H9 (cell line): ENCODE measurements around the gene GAREM1. TPM values are rescaled to one million over a fixed set of nuclear protein-coding genes. Genes with fewer than 3 reads are reported as not detected.

ENCODE experiments used
- DNase-seq: peaks from one replicate; pipeline ENCODE4 v3.0.0-alpha.2; 2017
- H2AFZ ChIP-seq: one replicate; pipeline ENCODE4 v1.6.1; 2013; ENCODE audit warnings: mild to moderate bottlenecking, low read length, control low read depth, moderate library complexity
- H2AK5ac ChIP-seq: 2 replicates; pipeline ENCODE4 v1.6.1; 2013; ENCODE audit warnings: low read length, control low read depth, mixed read lengths; ENCODE audit not compliant: insufficient read length
- H2BK120ac ChIP-seq: one replicate; pipeline ENCODE4 v1.6.1; 2013; ENCODE audit warnings: low read depth, mild to moderate bottlenecking, low read length, control low read depth, inconsistent platforms; ENCODE audit not compliant: poor library complexity, severe bottlenecking
- H2BK12ac ChIP-seq: 2 replicates; pipeline ENCODE4 v1.6.1; 2013; ENCODE audit warnings: low read length, control low read depth, mixed read lengths, low read depth; ENCODE audit not compliant: insufficient read length
- H2BK15ac ChIP-seq: 2 replicates; pipeline ENCODE4 v1.6.1; 2013; ENCODE audit warnings: low read depth, low read length, control low read depth
- H2BK20ac ChIP-seq: one replicate; pipeline ENCODE4 v1.6.1; 2013; ENCODE audit warnings: low read depth, mild to moderate bottlenecking, low read length, control low read depth, inconsistent platforms; ENCODE audit not compliant: poor library complexity, severe bottlenecking
- H2BK5ac ChIP-seq: 2 replicates; pipeline ENCODE4 v1.6.1; 2013; ENCODE audit warnings: low read length, control low read depth, mixed read lengths; ENCODE audit not compliant: insufficient read length
- H3K14ac ChIP-seq: 2 replicates; pipeline ENCODE4 v1.6.1; 2013; ENCODE audit warnings: low read length, control low read depth; ENCODE audit not compliant: insufficient read depth
- H3K18ac ChIP-seq: 2 replicates; pipeline ENCODE4 v1.6.1; 2013; ENCODE audit warnings: low read depth, mild to moderate bottlenecking, mixed read lengths, low read length, control low read depth; ENCODE audit not compliant: insufficient read length
- H3K23ac ChIP-seq: 2 replicates; pipeline ENCODE4 v1.6.1; 2013; ENCODE audit warnings: low read length, control low read depth, mixed read lengths, low read depth; ENCODE audit not compliant: insufficient read length
- H3K23me2 ChIP-seq: 2 replicates; pipeline ENCODE4 v1.6.1; 2013; ENCODE audit warnings: low read depth, mild to moderate bottlenecking, mixed read lengths, low read length, control low read depth; ENCODE audit not compliant: insufficient read length, poor library complexity, severe bottlenecking
- H3K27ac ChIP-seq: 2 replicates; pipeline ENCODE4 v1.5.1; 2013; ENCODE audit warnings: low read length, control low read depth, mixed read lengths, low read depth; ENCODE audit not compliant: insufficient read length
- H3K27me3 ChIP-seq: 2 replicates; pipeline ENCODE4 v1.6.1; 2013; ENCODE audit warnings: low read length, control low read depth, inconsistent platforms; ENCODE audit not compliant: insufficient read depth
- H3K4ac ChIP-seq: 2 replicates; pipeline ENCODE4 v1.6.1; 2013; ENCODE audit warnings: low read depth, mild to moderate bottlenecking, control low read depth, inconsistent platforms, low read length, moderate library complexity
- H3K4me1 ChIP-seq: 2 replicates; pipeline ENCODE4 v1.6.1; 2013; ENCODE audit warnings: low read length, control low read depth, inconsistent platforms; ENCODE audit not compliant: insufficient read depth
- H3K4me2 ChIP-seq: 2 replicates; pipeline ENCODE4 v1.6.1; 2013; ENCODE audit warnings: low read length, control low read depth, mixed read lengths; ENCODE audit not compliant: insufficient read length, insufficient read depth
- H3K56ac ChIP-seq: 2 replicates; pipeline ENCODE4 v1.6.1; 2013; ENCODE audit warnings: low read depth, mild to moderate bottlenecking, mixed read lengths, low read length, control low read depth; ENCODE audit not compliant: insufficient read length
- H3K79me1 ChIP-seq: 2 replicates; pipeline ENCODE4 v1.6.1; 2013; ENCODE audit warnings: low read depth, mild to moderate bottlenecking, moderate library complexity, low read length, control low read depth, inconsistent platforms; ENCODE audit not compliant: insufficient read depth, poor library complexity, severe bottlenecking
- H3K79me2 ChIP-seq: 2 replicates; pipeline ENCODE4 v1.6.1; 2013; ENCODE audit warnings: low read length, control low read depth, inconsistent platforms; ENCODE audit not compliant: insufficient read depth
- H3K9ac ChIP-seq: 2 replicates; pipeline ENCODE4 v1.6.1; 2013; ENCODE audit warnings: low read length, control low read depth, mixed read lengths; ENCODE audit not compliant: insufficient read length; ENCODE audit errors: extremely low read depth
- H3K9me3 ChIP-seq: one replicate; pipeline ENCODE4 v1.6.1; 2013; ENCODE audit warnings: low read depth, low read length, inconsistent platforms; ENCODE audit not compliant: control insufficient read depth
- H3T11ph ChIP-seq: one replicate; pipeline ENCODE4 v1.6.1; 2013; ENCODE audit warnings: mild to moderate bottlenecking, low read length, control low read depth, inconsistent platforms
- H4K20me1 ChIP-seq: one replicate; pipeline ENCODE4 v1.6.1; 2013; ENCODE audit not compliant: control insufficient read depth, insufficient read length, insufficient read depth
- H4K5ac ChIP-seq: 2 replicates; pipeline ENCODE4 v1.6.1; 2013; ENCODE audit warnings: low read depth, mild to moderate bottlenecking, mixed read lengths, low read length, control low read depth; ENCODE audit not compliant: insufficient read length
- H4K8ac ChIP-seq: replicated peaks from 2 replicates; pipeline ENCODE4 v1.6.1; 2013; ENCODE audit warnings: low read length, control low read depth, mixed read lengths, low read depth; ENCODE audit not compliant: insufficient read length
- H4K91ac ChIP-seq: 2 replicates; pipeline ENCODE4 v1.6.1; 2013; ENCODE audit warnings: low read depth, mild to moderate bottlenecking, moderate library complexity, mixed read lengths, low read length, control low read depth; ENCODE audit not compliant: insufficient read length
- H3K27ac Mint-ChIP-seq, 3 experiments: 2 replicates in 2 of 3; 3 replicates in 1 of 3; pipeline ENCODE4 v1.8.0; 2020 to 2021; ENCODE audit warnings: mixed read lengths in 3 of 3, mild to moderate bottlenecking in 1 of 3, moderate library complexity in 1 of 3
- H3K27me3 Mint-ChIP-seq: 2 replicates; pipeline ENCODE4 v1.8.0; 2021; ENCODE audit warnings: low read depth, mild to moderate bottlenecking, moderate library complexity, mixed read lengths
- H3K36me3 Mint-ChIP-seq, 3 experiments: 2 replicates in 2 of 3; 3 replicates in 1 of 3; pipeline ENCODE4 v1.8.0; 2020 to 2021; ENCODE audit warnings: low read depth in 3 of 3, mixed read lengths in 3 of 3; ENCODE audit not compliant: insufficient read depth in 1 of 3
- H3K4me1 Mint-ChIP-seq, 2 experiments: 2 replicates each; pipeline ENCODE4 v1.8.0; 2020; ENCODE audit warnings: mixed read lengths in 2 of 2
- H3K4me3 Mint-ChIP-seq, 2 experiments: 2 replicates in 1 of 2; 3 replicates in 1 of 2; pipeline ENCODE4 v1.8.0; 2020 to 2021; ENCODE audit warnings: mild to moderate bottlenecking in 2 of 2, mixed read lengths in 2 of 2, moderate library complexity in 1 of 2
- H3K9me3 Mint-ChIP-seq, 2 experiments: 2 replicates in 1 of 2; 3 replicates in 1 of 2; pipeline ENCODE4 v1.8.0; 2020; ENCODE audit warnings: mild to moderate bottlenecking in 2 of 2, mixed read lengths in 2 of 2, moderate library complexity in 1 of 2
- CTCF ChIP-seq: fragments of 200-600 bp; sonication (generic); conservative IDR thresholded peaks from 3 replicates; pipeline ENCODE4 v1.8.0; 2021; ENCODE audit warnings: antibody characterized with exemption, mild to moderate bottlenecking
- WGBS: extraction: QIAGEN DNeasy Blood & Tissue Kit; methylation state at CpG from one replicate; pipeline ENCODE4 v1.1.7; 2013; ENCODE audit warnings: missing lambda C conversion rate, low lambda C conversion rate, mixed read lengths; ENCODE audit not compliant: insufficient read length; ENCODE audit errors: extremely low coverage; 5-methylcytosine and 5-hydroxymethylcytosine counted together
- total RNA-seq: library from RNA; stranded (reverse); gene quantifications from 2 replicates; pipeline ENCODE4 v1.2.1, GENCODE V29; 2021

The GAREM1 gene
- total RNA-seq, 1 experiment from 2014 or later: 4.4 TPM

DNA sequence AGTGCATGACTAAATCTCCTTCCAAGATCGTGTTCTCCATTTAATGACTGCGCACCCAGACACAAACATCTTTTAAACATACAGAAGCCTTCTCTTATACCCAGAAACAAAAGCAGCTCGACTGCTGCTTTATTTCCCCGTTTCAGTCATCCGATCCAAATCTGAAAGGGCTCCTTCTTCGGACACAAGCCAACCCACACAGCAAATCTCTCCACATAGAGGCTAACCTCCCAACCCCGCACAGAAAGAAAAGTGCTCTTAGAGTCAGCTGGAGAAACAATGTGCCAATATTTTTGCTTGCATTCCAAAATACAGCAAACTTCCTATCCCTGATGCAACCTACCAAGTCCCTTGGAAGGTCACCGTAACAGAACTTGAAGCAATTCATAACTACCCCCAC, 29.1 kb downstream of the GAREM1 start:
- Histone ChIP-seq H3T11ph (no peak overlapping the region), H2AFZ (no peak overlapping the region), H3K4me2 (no peak overlapping the region), H2BK5ac (no peak overlapping the region), H3K9me3 (no peaks in the 10 kb centered on the region), H4K20me1 (no peaks in the 10 kb centered on the region), H3K9ac (no peak overlapping the region), H2AK5ac (no peak overlapping the region), H2BK15ac (no peak overlapping the region), H4K91ac (no peak overlapping the region), H2BK20ac (no peak overlapping the region), H3K23ac (no peak overlapping the region), H3K27me3 (no peaks in the 10 kb centered on the region), H3K23me2 (no peaks in the 10 kb centered on the region), H2BK120ac (no peak overlapping the region), H4K8ac (no peak overlapping the region), H3K18ac (no peak overlapping the region), H3K79me2 (no peaks in the 10 kb centered on the region), H3K4me1 (no peaks in the 10 kb centered on the region), H2BK12ac (no peak overlapping the region), H3K56ac (no peak overlapping the region), H4K5ac (no peak overlapping the region), H3K27ac (no peak overlapping the region), H3K14ac (no peak overlapping the region), H3K4ac (no peak overlapping the region), H3K79me1 (no peaks in the 10 kb centered on the region)
- H3K4me3 Mint-ChIP-seq: no peak overlapping the region
- no peak overlapping the region for H3K27ac Mint-ChIP-seq
- DNase-seq: no peak
- no CpG with 5 or more reads among the region's 8 CpGs for WGBS
- 0 out of 4 replicates have a peak, but pooled peaks cover 0 to 4% of the 10 kb centered on the region in 2 experiments for H3K4me1 Mint-ChIP-seq
- no peaks in the 10 kb centered on the region for H3K36me3 Mint-ChIP-seq
- TF ChIP-seq CTCF: no peak
- H3K9me3 Mint-ChIP-seq: no peaks in the 10 kb centered on the region
- H3K27me3 Mint-ChIP-seq: no peaks in the 10 kb centered on the region; the same call in 1 of the 2 replicates
